LNCaP clone FGC (cell line): Measurements from ENCODE around the gene TWIST2.

ENCODE experiments used
- DNase-seq: peaks from one replicate; pipeline ENCODE4 v3.0.0-alpha.2; 2011; ENCODE audit warnings: low read depth
- H3K4me3 ChIP-seq: 2 replicates; pipeline ENCODE4 v1.5.1; 2011; ENCODE audit warnings: mild to moderate bottlenecking, low read depth, low read length, control low read depth
- TF ChIP-seq, protein P1 (sequence below): IDR thresholded peaks from 2 replicates; pipeline ENCODE4 v1.5.1; 2012; ENCODE audit warnings: mild to moderate bottlenecking; ENCODE audit not compliant: control insufficient read depth, insufficient read depth; ENCODE audit errors: extremely low read depth

The TWIST2 gene

DNA sequence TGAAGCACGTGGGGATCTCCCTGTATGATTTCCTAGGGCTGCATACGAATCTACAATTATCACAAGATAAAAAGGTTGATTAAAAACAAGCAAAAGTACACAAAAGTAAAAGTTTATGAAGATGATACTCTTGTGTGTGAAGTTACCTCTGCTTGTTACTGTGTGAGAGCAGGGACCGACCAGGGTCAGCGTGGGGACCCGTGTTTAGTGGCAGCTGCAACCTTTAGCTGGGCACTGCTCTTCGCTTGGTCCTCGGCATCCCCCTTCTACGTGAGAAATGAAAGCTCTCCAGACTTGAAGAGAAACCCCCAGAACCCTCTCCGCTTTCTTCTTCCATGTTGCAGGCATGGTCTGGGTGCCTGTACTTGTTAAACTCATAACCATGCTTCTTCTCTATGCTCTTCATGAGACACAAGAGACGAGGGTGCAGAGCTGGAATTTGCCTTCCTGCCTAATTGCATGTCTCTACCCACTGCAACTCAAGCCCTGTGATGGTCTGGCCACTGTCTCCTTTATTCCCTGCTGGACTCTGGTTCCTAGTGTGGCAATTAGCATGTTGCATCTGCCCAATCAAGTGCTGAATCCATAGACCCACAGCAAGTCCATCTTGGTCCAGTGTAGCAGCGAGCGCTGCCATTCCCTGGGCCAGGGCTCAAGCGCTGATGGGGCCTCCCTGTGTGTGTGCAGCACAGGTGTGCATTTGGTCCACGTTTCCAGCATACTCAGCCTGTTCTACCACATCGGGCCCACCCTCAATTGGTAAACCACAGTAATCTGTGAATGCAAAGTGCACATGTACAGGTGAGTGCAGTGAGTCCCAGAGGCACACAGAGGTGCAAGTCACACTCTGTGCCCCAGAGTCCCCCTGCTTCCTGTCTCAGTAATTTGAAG is 88.5 kb downstream of the TWIST2 start:
- TF ChIP-seq, protein P1, sequence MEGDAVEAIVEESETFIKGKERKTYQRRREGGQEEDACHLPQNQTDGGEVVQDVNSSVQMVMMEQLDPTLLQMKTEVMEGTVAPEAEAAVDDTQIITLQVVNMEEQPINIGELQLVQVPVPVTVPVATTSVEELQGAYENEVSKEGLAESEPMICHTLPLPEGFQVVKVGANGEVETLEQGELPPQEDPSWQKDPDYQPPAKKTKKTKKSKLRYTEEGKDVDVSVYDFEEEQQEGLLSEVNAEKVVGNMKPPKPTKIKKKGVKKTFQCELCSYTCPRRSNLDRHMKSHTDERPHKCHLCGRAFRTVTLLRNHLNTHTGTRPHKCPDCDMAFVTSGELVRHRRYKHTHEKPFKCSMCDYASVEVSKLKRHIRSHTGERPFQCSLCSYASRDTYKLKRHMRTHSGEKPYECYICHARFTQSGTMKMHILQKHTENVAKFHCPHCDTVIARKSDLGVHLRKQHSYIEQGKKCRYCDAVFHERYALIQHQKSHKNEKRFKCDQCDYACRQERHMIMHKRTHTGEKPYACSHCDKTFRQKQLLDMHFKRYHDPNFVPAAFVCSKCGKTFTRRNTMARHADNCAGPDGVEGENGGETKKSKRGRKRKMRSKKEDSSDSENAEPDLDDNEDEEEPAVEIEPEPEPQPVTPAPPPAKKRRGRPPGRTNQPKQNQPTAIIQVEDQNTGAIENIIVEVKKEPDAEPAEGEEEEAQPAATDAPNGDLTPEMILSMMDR: no peak
- H3K4me3 ChIP-seq: no peak overlapping the region
- DNase-seq: no peak

DNA sequence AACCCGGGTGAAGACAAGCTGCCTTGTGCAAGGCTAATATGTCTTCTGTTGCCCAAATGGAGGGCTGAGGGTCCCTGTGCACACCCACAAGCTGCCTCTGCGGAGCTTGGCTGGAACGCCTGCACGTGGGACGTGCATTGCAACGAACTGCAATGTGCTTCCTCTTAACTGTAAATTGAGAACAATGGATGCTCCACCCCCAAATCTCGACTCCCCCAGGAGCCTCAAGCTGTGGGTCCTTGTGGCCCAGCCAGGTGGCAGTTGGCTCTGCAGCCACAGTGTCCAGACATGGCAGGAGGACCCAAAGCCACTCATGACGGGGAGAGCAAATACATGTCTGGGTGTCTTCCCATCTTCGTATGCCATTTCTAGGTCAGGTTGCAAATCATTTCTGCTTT is 90.1 kb downstream of the TWIST2 start:
- no peak for DNase-seq
- TF ChIP-seq, protein P1: no peak
- H3K4me3 ChIP-seq: no peak overlapping the region

DNA sequence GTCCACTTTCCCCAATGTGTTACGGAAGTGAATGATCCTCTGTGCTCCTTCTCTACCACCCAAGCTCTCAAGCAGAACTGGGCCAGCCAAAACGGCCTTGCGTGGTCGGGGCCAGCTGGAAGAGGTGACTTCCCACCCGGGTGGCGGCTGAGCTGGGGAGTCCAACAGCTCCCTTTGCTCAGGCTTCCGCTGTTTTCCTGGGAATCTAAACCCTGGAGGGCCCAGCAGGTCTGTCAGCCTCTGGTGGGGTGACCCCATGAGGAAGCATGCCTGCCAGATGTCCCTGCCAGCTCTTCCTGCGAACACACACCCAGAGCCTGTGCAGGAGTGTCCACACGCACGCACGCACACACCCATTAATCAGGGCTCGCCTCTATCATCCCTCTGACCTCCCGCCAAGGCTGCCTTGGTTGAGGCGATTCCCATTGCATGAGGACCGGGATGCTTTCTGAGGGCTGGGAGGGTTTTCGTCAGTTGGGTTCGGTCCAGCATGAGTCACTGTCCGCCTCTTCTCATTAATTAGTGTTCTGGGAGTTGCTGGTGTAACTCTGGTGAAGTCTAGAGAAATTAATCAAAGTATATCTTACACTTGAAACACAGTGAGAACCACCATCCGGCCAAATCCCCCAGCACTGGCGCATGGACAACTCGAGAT is 90.6 kb downstream of the TWIST2 start:
- H3K4me3 ChIP-seq: no peak overlapping the region
- DNase-seq: no peak
- TF ChIP-seq, protein P1: no peak

DNA sequence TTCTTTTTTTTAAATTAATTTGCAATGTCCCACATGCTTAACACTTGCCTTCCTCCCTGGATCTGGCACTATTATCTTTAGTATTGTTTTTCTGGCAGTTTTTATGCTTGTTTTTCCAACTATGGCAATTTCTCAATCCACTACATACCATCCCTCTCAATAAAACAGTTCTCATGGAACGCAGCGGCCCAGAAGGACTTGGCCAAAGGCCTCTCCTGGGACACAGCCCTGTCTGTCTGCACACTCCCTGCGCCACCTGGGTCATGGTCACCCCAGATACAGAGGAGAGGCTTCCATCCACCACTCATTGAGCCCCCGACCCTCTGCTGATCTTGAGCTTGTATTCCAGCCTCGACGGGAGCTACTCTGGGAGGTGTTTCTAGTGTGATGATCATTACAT is 91.2 kb downstream of the TWIST2 start:
- TF ChIP-seq, protein P1: no peak
- H3K4me3 ChIP-seq: no peak overlapping the region
- DNase-seq: no peak

DNA sequence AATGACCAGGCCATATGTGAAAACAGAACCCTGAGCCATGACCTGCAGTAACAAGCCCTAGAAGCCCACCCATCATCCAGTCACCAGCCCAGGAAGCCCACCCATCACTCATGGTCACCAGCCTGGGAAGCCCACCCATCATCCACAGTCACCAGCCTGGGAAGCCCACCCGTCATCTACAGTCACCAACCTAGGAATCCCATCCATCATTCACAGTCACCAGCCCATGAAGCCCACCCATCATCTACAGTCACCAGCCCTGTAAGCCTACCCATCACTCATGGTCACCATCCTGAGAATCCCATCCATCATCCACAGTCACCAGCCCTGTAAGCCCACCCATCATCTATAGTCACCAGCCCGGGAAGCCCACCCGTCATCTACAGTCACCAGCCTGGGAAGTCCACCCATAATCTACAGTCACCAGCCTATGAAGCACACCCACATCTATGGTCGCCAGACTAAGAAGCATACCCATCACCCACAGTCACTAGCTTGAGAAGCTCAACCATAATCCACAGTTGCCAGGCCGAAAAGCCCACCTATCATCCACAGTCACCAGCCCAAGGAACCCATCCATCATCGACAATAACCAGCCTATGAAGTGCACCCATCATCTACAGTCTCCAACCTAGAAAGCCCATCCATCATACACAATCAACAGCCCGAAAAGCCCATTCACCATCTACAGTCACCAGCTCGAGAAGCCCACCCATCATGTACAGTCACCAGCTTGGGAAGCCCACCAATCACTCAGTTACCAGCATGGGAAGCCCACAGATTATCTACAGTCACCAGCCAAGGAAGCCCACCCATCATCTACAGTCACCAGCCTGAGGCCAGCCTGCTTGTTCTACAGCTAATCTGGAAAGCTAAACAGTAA is 91.9 kb downstream of the TWIST2 start:
- no peak overlapping the region for H3K4me3 ChIP-seq
- DNase-seq: no peak
- TF ChIP-seq, protein P1: no peak

DNA sequence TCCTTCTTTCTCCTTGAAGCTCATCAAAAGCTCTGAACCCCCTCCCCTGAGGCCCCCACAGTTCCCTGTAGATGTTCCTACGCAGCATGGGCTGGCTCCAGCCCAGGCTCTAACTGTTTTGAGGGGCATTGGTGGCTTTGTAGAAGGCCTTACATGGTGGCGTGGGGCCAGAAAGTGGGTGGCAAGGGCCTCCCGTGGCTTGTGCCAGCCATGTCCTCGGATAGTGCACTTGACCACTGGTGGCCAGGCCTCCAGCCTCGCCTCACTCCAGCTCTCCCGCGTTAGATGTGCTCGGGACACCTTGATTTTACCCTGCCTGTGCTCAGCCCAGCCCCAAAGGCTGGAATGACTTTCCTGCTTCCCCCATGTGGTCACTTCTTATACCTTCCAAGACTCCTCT is 92.9 kb downstream of the TWIST2 start:
- DNase-seq: no peak
- H3K4me3 ChIP-seq: no peak overlapping the region
- TF ChIP-seq, protein P1: no peak
